Trophoblast cell (in vitro differentiated cells and primary cell): ENCODE results near the gene ANKRD17.

Experiments used
- DNase-seq, 2 donors: peaks; one replicate each; pipeline ENCODE4 v3.0.0-alpha.2; 2016
- H2AFZ ChIP-seq: 2 replicates; pipeline ENCODE4 v1.6.1; 2013; ENCODE audit warnings: low read length, moderate library complexity, mild to moderate bottlenecking; ENCODE audit not compliant: insufficient read depth, poor library complexity
- H2AK5ac ChIP-seq: 2 replicates; pipeline ENCODE4 v1.6.1; 2013; ENCODE audit warnings: mild to moderate bottlenecking, low read length
- H2BK120ac ChIP-seq: 2 replicates; pipeline ENCODE4 v1.6.1; 2013; ENCODE audit warnings: low read length, mild to moderate bottlenecking, moderate library complexity; ENCODE audit not compliant: insufficient read depth, poor library complexity
- H2BK12ac ChIP-seq: 2 replicates; pipeline ENCODE4 v1.6.1; 2013; ENCODE audit warnings: mild to moderate bottlenecking, low read length, moderate library complexity
- H2BK5ac ChIP-seq: 2 replicates; pipeline ENCODE4 v1.6.1; 2013; ENCODE audit warnings: low read length, low read depth, moderate library complexity, mild to moderate bottlenecking; ENCODE audit not compliant: poor library complexity
- H3K14ac ChIP-seq: 2 replicates; pipeline ENCODE4 v1.6.1; 2013; ENCODE audit warnings: mild to moderate bottlenecking, low read length
- H3K18ac ChIP-seq: 2 replicates; pipeline ENCODE4 v1.6.1; 2013; ENCODE audit warnings: mild to moderate bottlenecking, low read length
- H3K23ac ChIP-seq: 2 replicates; pipeline ENCODE4 v1.6.1; 2013; ENCODE audit warnings: low read length
- H3K27ac ChIP-seq: 2 replicates; pipeline ENCODE4 v1.5.1; 2013; ENCODE audit warnings: low read depth, mild to moderate bottlenecking, inconsistent platforms, low read length, moderate library complexity
- H3K27me3 ChIP-seq: 2 replicates; pipeline ENCODE4 v1.6.1; 2013; ENCODE audit warnings: inconsistent platforms, mild to moderate bottlenecking, low read length, moderate library complexity; ENCODE audit not compliant: insufficient read depth
- H3K36me3 ChIP-seq, 2 experiments: 1 replicate in 1 of 2; 2 replicates in 1 of 2; pipeline ENCODE4 v1.6.1; 2013; ENCODE audit warnings: low read length in 2 of 2, mild to moderate bottlenecking in 2 of 2, moderate library complexity in 1 of 2; ENCODE audit not compliant: insufficient read depth in 2 of 2, control insufficient read depth in 1 of 2
- H3K4ac ChIP-seq: 2 replicates; pipeline ENCODE4 v1.6.1; 2013; ENCODE audit warnings: low read depth, mild to moderate bottlenecking, low read length, moderate library complexity
- H3K4me1 ChIP-seq, 2 experiments: 1 replicate in 1 of 2; 2 replicates in 1 of 2; pipeline ENCODE4 v1.6.1; 2013; ENCODE audit warnings: low read length in 2 of 2, mild to moderate bottlenecking in 2 of 2, moderate library complexity in 1 of 2; ENCODE audit not compliant: insufficient read depth in 2 of 2, control insufficient read depth in 1 of 2
- H3K4me2 ChIP-seq: 2 replicates; pipeline ENCODE4 v1.6.1; 2013; ENCODE audit warnings: inconsistent platforms, mild to moderate bottlenecking, low read length, moderate library complexity
- H3K4me3 ChIP-seq: 2 replicates; pipeline ENCODE4 v1.5.1; 2013; ENCODE audit warnings: mild to moderate bottlenecking, low read depth, low read length, inconsistent platforms
- H3K79me1 ChIP-seq: one replicate; pipeline ENCODE4 v1.6.1; 2013; ENCODE audit warnings: low read length
- H3K79me2 ChIP-seq: 2 replicates; pipeline ENCODE4 v1.6.1; 2013; ENCODE audit warnings: low read length, mild to moderate bottlenecking; ENCODE audit not compliant: control insufficient read depth, insufficient read depth, poor library complexity
- H3K9ac ChIP-seq: 2 replicates; pipeline ENCODE4 v1.6.1; 2013; ENCODE audit warnings: mild to moderate bottlenecking, low read length
- H3K9me3 ChIP-seq: 2 replicates; pipeline ENCODE4 v1.6.1; 2013; ENCODE audit warnings: low read depth, mild to moderate bottlenecking, control low read depth, inconsistent platforms, low read length; ENCODE audit not compliant: insufficient read depth
- H4K12ac ChIP-seq: 2 replicates; pipeline ENCODE4 v1.6.1; 2013; ENCODE audit warnings: low read depth, mild to moderate bottlenecking, low read length, moderate library complexity
- H4K8ac ChIP-seq: 2 replicates; pipeline ENCODE4 v1.6.1; 2013; ENCODE audit warnings: low read depth, mild to moderate bottlenecking, low read length, moderate library complexity
- H4K91ac ChIP-seq: one replicate; pipeline ENCODE4 v1.6.1; 2013; ENCODE audit warnings: low read depth, mild to moderate bottlenecking, low read length, moderate library complexity
- WGBS: extraction: QIAGEN DNeasy Blood & Tissue Kit; methylation state at CpG from one replicate; pipeline ENCODE4 v1.1.7; 2013; ENCODE audit warnings: missing lambda C conversion rate; ENCODE audit not compliant: insufficient read length, insufficient coverage; ENCODE audit errors: extremely low coverage; 5-methylcytosine and 5-hydroxymethylcytosine counted together

The ANKRD17 gene

GRCh38 chr4:73045879-73046278 is 212.7 kb downstream of the ANKRD17 start:
- no peak overlapping the region for H4K12ac ChIP-seq
- no peak overlapping the region for H2AK5ac ChIP-seq
- H2BK5ac ChIP-seq, result no peak overlapping the region
- no peaks in the 10 kb centered on the region for H3K9me3 ChIP-seq
- H3K27ac ChIP-seq, result no peak overlapping the region
- H4K8ac ChIP-seq, result no peak overlapping the region
- no peak overlapping the region for H3K14ac ChIP-seq
- no peak overlapping the region for H3K18ac ChIP-seq
- H3K36me3 ChIP-seq, result no peaks in the 10 kb centered on the region
- H2BK120ac ChIP-seq, result no peak overlapping the region
- H3K4me1 ChIP-seq, result no peaks in the 10 kb centered on the region
- no peaks in the 10 kb centered on the region for H3K27me3 ChIP-seq
- no peaks in the 10 kb centered on the region for H3K79me2 ChIP-seq
- no peak overlapping the region for H3K9ac ChIP-seq
- H3K4ac ChIP-seq, result no peak overlapping the region
- no peak overlapping the region for H2BK12ac ChIP-seq
- H3K23ac ChIP-seq, result no peak overlapping the region
- no peak overlapping the region for H3K4me2 ChIP-seq
- no CpG with 5 or more reads among the region's 7 CpGs for WGBS
- no peak overlapping the region for H2AFZ ChIP-seq
- no peak for DNase-seq
- no peak overlapping the region for H3K4me3 ChIP-seq
- no peak overlapping the region for H4K91ac ChIP-seq
- no peaks in the 10 kb centered on the region for H3K79me1 ChIP-seq

GRCh38 chr4:73037057-73037456 is 221.5 kb downstream of the ANKRD17 start:
- H4K12ac ChIP-seq, result no peak overlapping the region
- no peak for DNase-seq
- H3K23ac ChIP-seq, result no peak overlapping the region
- H3K4me1 ChIP-seq, result no peaks in the 10 kb centered on the region
- H3K36me3 ChIP-seq, result no peaks in the 10 kb centered on the region
- H3K4me2 ChIP-seq, result no peak overlapping the region
- no peak overlapping the region for H4K91ac ChIP-seq
- no peak overlapping the region for H2BK12ac ChIP-seq
- no peaks in the 10 kb centered on the region for H3K79me2 ChIP-seq
- H3K4ac ChIP-seq, result no peak overlapping the region
- peaks cover 9% of the 10 kb centered on the region for H3K9me3 ChIP-seq
- H3K27ac ChIP-seq, result no peak overlapping the region
- H4K8ac ChIP-seq, result no peak overlapping the region
- no peaks in the 10 kb centered on the region for H3K79me1 ChIP-seq
- no peak overlapping the region for H2BK120ac ChIP-seq
- no peak overlapping the region for H3K18ac ChIP-seq
- H3K4me3 ChIP-seq, result no peak overlapping the region
- H3K27me3 ChIP-seq, result no peaks in the 10 kb centered on the region
- H2AK5ac ChIP-seq, result no peak overlapping the region
- no peak overlapping the region for H2BK5ac ChIP-seq
- no CpG with 5 or more reads among the region's 4 CpGs for WGBS
- H3K14ac ChIP-seq, result no peak overlapping the region
- H3K9ac ChIP-seq, result no peak overlapping the region
- no peak overlapping the region for H2AFZ ChIP-seq

GRCh38 chr4:73036123-73036522 is 222.5 kb downstream of the ANKRD17 start:
- no peak overlapping the region for H4K91ac ChIP-seq
- H2AFZ ChIP-seq, result no peak overlapping the region
- H3K79me2 ChIP-seq, result no peaks in the 10 kb centered on the region
- no peak for DNase-seq
- H2BK120ac ChIP-seq, result no peak overlapping the region
- H4K8ac ChIP-seq, result no peak overlapping the region
- H3K4me1 ChIP-seq, result no peaks in the 10 kb centered on the region
- no peaks in the 10 kb centered on the region for H3K79me1 ChIP-seq
- H2BK5ac ChIP-seq, result no peak overlapping the region
- H3K9me3 ChIP-seq, result peaks cover 9% of the 10 kb centered on the region
- H4K12ac ChIP-seq, result no peak overlapping the region
- no peak overlapping the region for H2BK12ac ChIP-seq
- no peak overlapping the region for H2AK5ac ChIP-seq
- no peaks in the 10 kb centered on the region for H3K27me3 ChIP-seq
- no peak overlapping the region for H3K9ac ChIP-seq
- no peaks in the 10 kb centered on the region for H3K36me3 ChIP-seq
- no peak overlapping the region for H3K4me3 ChIP-seq
- WGBS, result no CpG with 5 or more reads among the region's 1 CpG
- H3K4me2 ChIP-seq, result no peak overlapping the region
- no peak overlapping the region for H3K23ac ChIP-seq
- H3K14ac ChIP-seq, result no peak overlapping the region
- no peak overlapping the region for H3K18ac ChIP-seq
- H3K27ac ChIP-seq, result no peak overlapping the region
- H3K4ac ChIP-seq, result no peak overlapping the region

- no peak overlapping the region for H2BK120ac ChIP-seq
- no peak overlapping the region for H4K8ac ChIP-seq
- H3K9ac ChIP-seq, result no peak overlapping the region
- no peak overlapping the region for H3K14ac ChIP-seq
- no peak overlapping the region for H3K4me2 ChIP-seq
- H3K18ac ChIP-seq, result no peak overlapping the region
- peak in 1 of 2 donors; percentile 37 for DNase-seq
- H3K27ac ChIP-seq, result no peak overlapping the region
- H4K12ac ChIP-seq, result no peak overlapping the region
- no peak overlapping the region for H2BK5ac ChIP-seq
- no peak overlapping the region for H2AK5ac ChIP-seq
- no peaks in the 10 kb centered on the region for H3K4me1 ChIP-seq
- H3K27me3 ChIP-seq, result no peaks in the 10 kb centered on the region
- peaks cover 9% of the 10 kb centered on the region for H3K9me3 ChIP-seq
- no peak overlapping the region for H3K23ac ChIP-seq
- no peak overlapping the region for H2AFZ ChIP-seq
- H3K36me3 ChIP-seq, result no peaks in the 10 kb centered on the region
- H3K4ac ChIP-seq, result no peak overlapping the region
- WGBS, result no CpG with 5 or more reads among the region's 2 CpGs
- no peak overlapping the region for H4K91ac ChIP-seq
- no peaks in the 10 kb centered on the region for H3K79me1 ChIP-seq
- H2BK12ac ChIP-seq, result no peak overlapping the region
- no peak overlapping the region for H3K4me3 ChIP-seq
- H3K79me2 ChIP-seq, result no peaks in the 10 kb centered on the region
Measured at GRCh38 chr4:73034896-73035295, 223.7 kb downstream of the ANKRD17 start.
